G401 (cell line): ENCODE data around the gene RUFY1. TPM values are rescaled to one million over a fixed set of nuclear protein-coding genes. Genes with fewer than 3 reads are reported as not detected.
"Not testable (repeated sequence)": the region's sequence is repeated elsewhere in the genome, so short reads cannot be mapped to it uniquely, and the experiment has no call there.

Experiments used
- DNase-seq: peaks from one replicate; pipeline ENCODE4 v3.0.0-alpha.2; 2015; ENCODE audit warnings: low spot score
- in situ Hi-C: cut with HindIII; loops from 2 replicates; pipeline ENCODE4 v1.10.0; 2016; ENCODE audit warnings: low sequenced_read_pairs, mixed read lengths
- total RNA-seq: library from RNA; depleted of rRNA; stranded (reverse); fragments of >200 nt; shearing (Covaris generic); gene quantifications from 2 replicates; pipeline ENCODE4 v1.2.3, GENCODE V29; 2014; rRNA removed

The RUFY1 gene
- 53.0 and 65.4 TPM in 2 replicates for total RNA-seq

GRCh38 chr5:179550511-179551342, at the start of gene RUFY1:
TSS of gene RUFY1 (plus strand) at chr5:179550554. CDS start at chr5:179550570, 16 bp downstream.
- in situ Hi-C loops: no loop called here
- peak; percentile 73 for DNase-seq

- in situ Hi-C loops, DNase-seq: not testable (repeated sequence)
Measured at GRCh38 chr5:179501997-179502396, 48.4 kb upstream of the RUFY1 start.

GRCh38 chr5:179502420-179502819, 47.9 kb upstream of the RUFY1 start:
- DNase-seq, in situ Hi-C loops: not testable (repeated sequence)

GRCh38 chr5:179504191-179504590, 46.2 kb upstream of the RUFY1 start:
- no peak for DNase-seq
- in situ Hi-C loops: no loop called here

GRCh38 chr5:179504600-179505396, 45.6 kb upstream of the RUFY1 start:
- in situ Hi-C loops: no loop called here
- DNase-seq: no peak

GRCh38 chr5:179505636-179506261, 44.6 kb upstream of the RUFY1 start:
- in situ Hi-C loops: no loop called here
- DNase-seq: no peak

- DNase-seq: no peak
- in situ Hi-C loops: no loop called here
Measured at GRCh38 chr5:179509239-179509638, 41.1 kb upstream of the RUFY1 start.

GRCh38 chr5:179509845-179510244, 40.5 kb upstream of the RUFY1 start:
- in situ Hi-C loops: no loop called here
- DNase-seq: no peak

GRCh38 chr5:179512452-179513000, 37.8 kb upstream of the RUFY1 start:
- in situ Hi-C loops: no loop called here
- no peak for DNase-seq

- DNase-seq, in situ Hi-C loops: not testable (repeated sequence)
Measured at GRCh38 chr5:179515501-179515900, 34.9 kb upstream of the RUFY1 start.

- no peak for DNase-seq
- in situ Hi-C loops: no loop called here
Measured at GRCh38 chr5:179516221-179516620, 34.1 kb upstream of the RUFY1 start.

GRCh38 chr5:179517746-179518145, 32.6 kb upstream of the RUFY1 start:
- in situ Hi-C loops, DNase-seq: not testable (repeated sequence)

GRCh38 chr5:179518369-179518768, 32.0 kb upstream of the RUFY1 start:
- in situ Hi-C loops, DNase-seq: not testable (repeated sequence)

- DNase-seq: peak; percentile 65
- in situ Hi-C loops: not testable (repeated sequence)
Measured at GRCh38 chr5:179519416-179520070, 30.8 kb upstream of the RUFY1 start.

GRCh38 chr5:179522107-179522506, 28.2 kb upstream of the RUFY1 start:
- in situ Hi-C loops, DNase-seq: not testable (repeated sequence)

- no peak for DNase-seq
- in situ Hi-C loops: no loop called here
Measured at GRCh38 chr5:179526978-179527377, 23.4 kb upstream of the RUFY1 start.

GRCh38 chr5:179530069-179530998, 20.0 kb upstream of the RUFY1 start:
- DNase-seq: no peak
- in situ Hi-C loops: no loop called here

- no peak for DNase-seq
- in situ Hi-C loops: no loop called here
Measured at GRCh38 chr5:179533024-179533423, 17.3 kb upstream of the RUFY1 start.
